Left ventricle myocardium inferior (tissue), 1 donor: ENCODE data around the gene MLLT6. TPM values are rescaled to one million over a fixed set of nuclear protein-coding genes. Genes with fewer than 3 reads are reported as not detected.
A peak's percentile ranks its signal among the peaks of the same experiment; 100 is the strongest.

Experiments
- DNase-seq: peaks from one replicate; pipeline ENCODE4 v3.0.0-alpha.2; 2020
- H3K27ac ChIP-seq: fragments of 200-600 bp; replicated peaks from 2 replicates; pipeline ENCODE4 v1.8.0; 2021
- H3K27me3 ChIP-seq: fragments of 200-600 bp; 2 replicates; pipeline ENCODE4 v1.8.0; 2021; ENCODE audit warnings: low read depth
- H3K36me3 ChIP-seq: fragments of 200-600 bp; 2 replicates; pipeline ENCODE4 v1.8.0; 2021
- H3K4me1 ChIP-seq: fragments of 200-600 bp; 2 replicates; pipeline ENCODE4 v1.8.0; 2021
- H3K4me3 ChIP-seq: fragments of 200-600 bp; 2 replicates; pipeline ENCODE4 v1.8.0; 2021; ENCODE audit warnings: mild to moderate bottlenecking, moderate library complexity
- H3K9me3 ChIP-seq: fragments of 200-600 bp; replicated peaks from 2 replicates; pipeline ENCODE4 v1.8.0; 2021
- CTCF ChIP-seq: fragments of 200-600 bp; IDR thresholded peaks from 2 replicates; pipeline ENCODE4 v1.8.0; 2021; ENCODE audit warnings: antibody characterized with exemption, mild to moderate bottlenecking, borderline replicate concordance
- intact Hi-C: fragments of 100-400 bp; cut with micrococcal nuclease; formaldehyde crosslinking; loops from one replicate; pipeline ENCODE4 v1.11.0; 2022
- total RNA-seq: library from RNA; stranded (reverse); fragmentation: NEBNext Ultra II Directional; extraction: Animal tissue kit (Norgen Biotek cat#: 25700); gene quantifications from one replicate; pipeline ENCODE4 v1.2.1, GENCODE V29; 2021
- donor health status: DM: no; HTN: yes; CAD: no; lungs with severe emphysema.

MLLT6 gene
- total RNA-seq, 1 donor from 2014 or later = 74.1 TPM

DNA sequence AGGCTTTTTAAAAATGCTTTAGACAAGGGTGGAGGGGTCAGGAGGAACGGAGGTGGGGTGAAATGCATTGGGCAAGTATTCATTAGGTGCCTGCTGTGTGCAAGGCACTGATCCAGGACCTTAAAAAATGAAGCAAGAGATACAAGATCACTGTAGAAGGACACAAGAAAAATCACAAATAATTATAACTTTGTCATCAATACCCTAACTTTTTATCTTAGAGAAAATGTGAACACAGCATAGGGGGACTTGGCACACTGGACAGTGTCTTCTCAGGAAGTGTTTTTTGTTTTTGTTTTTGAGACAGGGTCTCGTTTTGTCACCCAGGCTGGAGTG is 37.3 kb upstream of the MLLT6 start:
- H3K4me3 ChIP-seq = no peak overlapping the region
- H3K4me1 ChIP-seq = no peaks in the 10 kb centered on the region
- peak; percentile 8 for TF ChIP-seq CTCF
- H3K36me3 ChIP-seq = no peaks in the 10 kb centered on the region
- no peaks in the 10 kb centered on the region for H3K9me3 ChIP-seq
- no peak for DNase-seq
- no peak overlapping the region for H3K27ac ChIP-seq
- intact Hi-C loops = loop anchor here (5.0 kb wide), 1 partner anchor 110 kb away; no protein-coding TSS in a partner anchor
- peaks cover 58% of the 10 kb centered on the region for H3K27me3 ChIP-seq

DNA sequence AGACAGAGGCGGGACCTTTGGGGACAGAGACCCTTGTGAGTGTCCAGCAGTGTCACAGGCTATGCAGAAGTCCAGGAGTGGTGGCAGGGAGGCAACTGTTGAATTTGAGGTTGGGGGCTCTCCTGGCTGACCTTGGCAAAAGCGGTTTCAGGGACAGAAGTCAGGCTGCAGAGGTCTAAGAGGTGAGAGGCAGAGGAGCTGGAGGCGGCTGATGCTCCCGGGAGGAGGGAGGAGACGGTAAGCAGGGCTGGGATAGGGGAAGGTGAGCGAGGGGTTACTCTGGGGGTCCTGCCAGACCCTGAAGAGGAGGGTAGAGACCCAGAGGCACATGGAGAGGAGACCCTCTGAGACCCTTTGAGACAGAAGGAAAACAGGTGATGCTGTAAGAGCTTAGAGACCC is 35.6 kb upstream of the MLLT6 start:
- intact Hi-C loops = loop anchor here (5.0 kb wide), 1 partner anchor 112 kb away; no protein-coding TSS in a partner anchor
- H3K27ac ChIP-seq = no peak overlapping the region

GRCh38 chr17:38671939-38672720 is 32.9 kb upstream of the MLLT6 start:
- no peak for TF ChIP-seq CTCF
- Histone ChIP-seq H3K4me3 (no peak overlapping the region), H3K27ac (no peak overlapping the region), H3K27me3 (peaks cover 81% of the 10 kb centered on the region), H3K36me3 (no peaks in the 10 kb centered on the region), H3K4me1 (peaks cover 32% of the 10 kb centered on the region), H3K9me3 (no peaks in the 10 kb centered on the region)
- intact Hi-C loops = no loop called here
- no peak for DNase-seq

More for the DNA sequence above, 35.6 kb upstream of the MLLT6 start:
- Histone ChIP-seq H3K36me3 (no peaks in the 10 kb centered on the region), H3K4me3 (no peak overlapping the region), H3K4me1 (peaks cover 13% of the 10 kb centered on the region), H3K27me3 (peaks cover 72% of the 10 kb centered on the region), H3K9me3 (no peaks in the 10 kb centered on the region)
- no peak for TF ChIP-seq CTCF
- no peak for DNase-seq

GRCh38 chr17:38672788-38673706 is 32.0 kb upstream of the MLLT6 start:
- H3K9me3 ChIP-seq = no peaks in the 10 kb centered on the region
- intact Hi-C loops = no loop called here
- no peak overlapping the region for H3K27ac ChIP-seq
- peak overlapping the region; percentile 76 for H3K4me3 ChIP-seq
- peaks cover 78% of the 10 kb centered on the region for H3K27me3 ChIP-seq
- no peaks in the 10 kb centered on the region for H3K36me3 ChIP-seq
- no peak for TF ChIP-seq CTCF
- peaks cover 36% of the 10 kb centered on the region for H3K4me1 ChIP-seq
- no peak for DNase-seq

DNA sequence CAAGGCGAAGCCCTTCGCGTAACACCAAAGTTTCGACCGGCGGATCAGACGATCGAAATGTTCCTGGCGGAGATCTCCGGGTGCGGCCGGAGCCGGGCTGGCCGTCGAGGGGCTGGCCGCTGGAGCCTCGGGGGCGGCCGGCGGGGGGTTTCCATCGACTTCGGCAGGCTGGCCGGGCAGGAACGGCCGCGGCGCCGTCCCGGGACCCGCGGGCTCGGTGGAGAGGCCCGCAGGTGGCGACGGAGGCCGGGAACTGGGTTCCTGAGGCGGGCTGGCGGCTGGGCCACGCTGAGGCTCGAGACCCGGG is 31.4 kb upstream of the MLLT6 start:
- peak; percentile 22 for DNase-seq
- peaks cover 72% of the 10 kb centered on the region for H3K27me3 ChIP-seq
- peak overlapping the region; percentile 76 for H3K4me3 ChIP-seq
- H3K27ac ChIP-seq = no peak overlapping the region
- H3K9me3 ChIP-seq = no peaks in the 10 kb centered on the region
- intact Hi-C loops = no loop called here
- no peak for TF ChIP-seq CTCF
- H3K4me1 ChIP-seq = peaks cover 36% of the 10 kb centered on the region
- H3K36me3 ChIP-seq = no peaks in the 10 kb centered on the region
